PC-9 (cell line): Measurements from ENCODE around the gene AGAP1.

Experiments used
- EZH2 ChIP-seq: fragments of 200-600 bp; sonication (generic); IDR thresholded peaks from 2 replicates; pipeline ENCODE4 v1.8.0; 2017; ENCODE audit warnings: antibody characterized with exemption, low read depth
- TF ChIP-seq, protein P1 (sequence below): fragments of 200-600 bp; sonication (generic); conservative IDR thresholded peaks from 2 replicates; pipeline ENCODE4 v1.6.1; 2017; ENCODE audit warnings: mixed run types, antibody characterized with exemption, mild to moderate bottlenecking, moderate library complexity

DNA sequence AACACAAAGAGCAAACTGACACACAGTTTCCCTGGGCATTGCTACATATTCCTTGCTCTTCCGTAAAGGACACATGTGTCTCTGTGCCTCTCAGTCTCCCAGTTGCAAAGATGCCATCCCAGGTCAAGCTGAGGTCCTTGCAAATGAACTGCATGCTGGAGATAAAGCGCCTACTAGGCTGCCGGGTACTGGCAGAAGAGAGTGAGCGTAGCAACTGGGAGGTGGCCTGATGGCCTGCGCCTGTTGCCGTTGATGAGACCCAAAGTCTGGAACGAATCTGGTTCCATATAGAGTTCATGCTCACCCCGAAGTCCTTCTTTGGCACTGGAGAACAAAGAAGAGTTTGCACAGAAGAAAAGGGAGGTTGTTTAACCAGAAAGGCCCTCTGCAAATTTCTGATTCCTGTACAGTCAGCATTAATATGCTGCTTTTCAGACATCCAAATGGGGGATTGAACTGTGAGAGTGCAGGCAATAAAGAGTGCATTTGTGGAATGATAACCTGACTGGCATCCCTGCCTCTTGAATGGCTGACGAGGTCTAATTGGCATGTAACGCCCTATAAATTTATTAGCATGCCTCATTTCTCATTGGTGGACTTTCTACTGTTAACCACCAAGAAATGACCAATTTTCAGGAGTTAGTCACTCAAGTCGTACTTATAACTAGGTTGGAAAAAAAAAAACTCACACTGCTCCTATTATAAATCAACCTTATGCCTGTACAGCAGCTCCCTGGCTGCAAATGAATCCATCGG lies 595.6 kb downstream of the AGAP1 start:
- TF ChIP-seq, protein P1, sequence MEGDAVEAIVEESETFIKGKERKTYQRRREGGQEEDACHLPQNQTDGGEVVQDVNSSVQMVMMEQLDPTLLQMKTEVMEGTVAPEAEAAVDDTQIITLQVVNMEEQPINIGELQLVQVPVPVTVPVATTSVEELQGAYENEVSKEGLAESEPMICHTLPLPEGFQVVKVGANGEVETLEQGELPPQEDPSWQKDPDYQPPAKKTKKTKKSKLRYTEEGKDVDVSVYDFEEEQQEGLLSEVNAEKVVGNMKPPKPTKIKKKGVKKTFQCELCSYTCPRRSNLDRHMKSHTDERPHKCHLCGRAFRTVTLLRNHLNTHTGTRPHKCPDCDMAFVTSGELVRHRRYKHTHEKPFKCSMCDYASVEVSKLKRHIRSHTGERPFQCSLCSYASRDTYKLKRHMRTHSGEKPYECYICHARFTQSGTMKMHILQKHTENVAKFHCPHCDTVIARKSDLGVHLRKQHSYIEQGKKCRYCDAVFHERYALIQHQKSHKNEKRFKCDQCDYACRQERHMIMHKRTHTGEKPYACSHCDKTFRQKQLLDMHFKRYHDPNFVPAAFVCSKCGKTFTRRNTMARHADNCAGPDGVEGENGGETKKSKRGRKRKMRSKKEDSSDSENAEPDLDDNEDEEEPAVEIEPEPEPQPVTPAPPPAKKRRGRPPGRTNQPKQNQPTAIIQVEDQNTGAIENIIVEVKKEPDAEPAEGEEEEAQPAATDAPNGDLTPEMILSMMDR = no peak
- TF ChIP-seq EZH2 = no peak
